Esophagus squamous epithelium (tissue), 4 donors: Measurements from ENCODE around the gene UBE2V1.

ENCODE experiments used
- POLR2A ChIP-seq, 4 donors: fragments of 450-650 bp; IDR thresholded peaks; one replicate each; pipeline ENCODE4 v1.6.1; 2017; ENCODE audit warnings: antibody characterized with exemption in 4 of 4, mild to moderate bottlenecking in 4 of 4, moderate library complexity in 3 of 4
- TF ChIP-seq, protein P1 (sequence below), 6 experiments: fragments of 450-650 bp in 4 of 6; fragments of 200-600 bp in 2 of 6; sonication (generic) in 2 of 6; IDR thresholded peaks; one replicate each; pipeline ENCODE4 v1.5.1; 2016 to 2019; ENCODE audit warnings: antibody characterized with exemption in 6 of 6, mild to moderate bottlenecking in 4 of 6, moderate library complexity in 4 of 6

DNA sequence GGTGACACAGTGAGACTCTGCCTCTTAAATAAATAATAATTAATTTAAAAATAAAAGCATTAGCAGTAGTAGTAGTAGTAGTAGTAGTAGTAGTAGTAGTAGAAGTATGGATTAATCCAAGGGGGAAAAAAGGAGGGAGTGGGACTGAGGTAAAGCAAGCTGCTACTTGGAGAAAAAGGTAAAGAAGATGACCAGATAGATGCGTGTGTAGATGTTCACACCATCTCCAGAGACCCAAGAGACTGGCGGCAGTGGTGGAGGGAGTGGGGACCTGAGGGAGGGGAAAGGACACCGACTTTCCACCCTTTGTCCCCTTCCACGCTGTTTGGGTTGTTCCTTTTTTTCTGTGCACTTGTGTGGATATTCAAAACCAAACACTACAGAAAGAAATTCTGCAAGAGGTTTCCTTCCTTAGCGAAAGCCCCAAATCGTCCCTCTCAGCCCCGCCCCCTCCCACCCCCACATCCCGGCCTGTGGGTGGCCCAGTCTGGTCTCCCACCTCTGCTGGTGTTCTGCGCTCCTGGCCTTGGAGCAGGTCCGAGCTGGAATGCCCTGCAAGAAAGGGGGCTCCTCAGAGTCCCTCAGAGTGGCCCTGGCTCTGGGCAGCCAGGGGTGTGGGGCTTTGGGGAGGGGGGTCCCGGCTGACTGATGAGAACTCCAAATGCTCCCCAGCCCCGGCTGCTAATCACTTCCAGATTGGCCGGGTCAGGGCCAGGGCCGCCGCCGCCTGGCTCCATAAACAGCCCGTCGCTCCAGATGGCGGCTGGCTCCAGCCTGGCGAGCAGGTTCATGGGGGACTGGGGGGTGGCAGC is 60.2 kb downstream of the UBE2V1 start:
- TF ChIP-seq, protein P1, sequence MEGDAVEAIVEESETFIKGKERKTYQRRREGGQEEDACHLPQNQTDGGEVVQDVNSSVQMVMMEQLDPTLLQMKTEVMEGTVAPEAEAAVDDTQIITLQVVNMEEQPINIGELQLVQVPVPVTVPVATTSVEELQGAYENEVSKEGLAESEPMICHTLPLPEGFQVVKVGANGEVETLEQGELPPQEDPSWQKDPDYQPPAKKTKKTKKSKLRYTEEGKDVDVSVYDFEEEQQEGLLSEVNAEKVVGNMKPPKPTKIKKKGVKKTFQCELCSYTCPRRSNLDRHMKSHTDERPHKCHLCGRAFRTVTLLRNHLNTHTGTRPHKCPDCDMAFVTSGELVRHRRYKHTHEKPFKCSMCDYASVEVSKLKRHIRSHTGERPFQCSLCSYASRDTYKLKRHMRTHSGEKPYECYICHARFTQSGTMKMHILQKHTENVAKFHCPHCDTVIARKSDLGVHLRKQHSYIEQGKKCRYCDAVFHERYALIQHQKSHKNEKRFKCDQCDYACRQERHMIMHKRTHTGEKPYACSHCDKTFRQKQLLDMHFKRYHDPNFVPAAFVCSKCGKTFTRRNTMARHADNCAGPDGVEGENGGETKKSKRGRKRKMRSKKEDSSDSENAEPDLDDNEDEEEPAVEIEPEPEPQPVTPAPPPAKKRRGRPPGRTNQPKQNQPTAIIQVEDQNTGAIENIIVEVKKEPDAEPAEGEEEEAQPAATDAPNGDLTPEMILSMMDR (IDR thresholded peaks at IDR 0.05) = no peak
- TF ChIP-seq POLR2A (IDR thresholded peaks at IDR 0.05) = no peak
